Measurements from ENCODE around the gene EOLA2. TPM values are rescaled to one million over a fixed set of nuclear protein-coding genes. Genes with fewer than 3 reads are reported as not detected.
A peak's percentile ranks its signal among the peaks of the same experiment; 100 is the strongest.
"Not testable (repeated sequence)": the region's sequence is repeated elsewhere in the genome, so short reads cannot be mapped to it uniquely, and the experiment has no call there.

Gene EOLA2
- polyA plus RNA-seq, 1 experiment: 35.5 TPM

GRCh38 chrX:149903889-149904748 is 34.2 kb downstream of the EOLA2 start:
- peak; percentile 37; the same call in 1 of the 2 replicates for TF ChIP-seq CTCF (IDR thresholded peaks at IDR 0.05; ENCODE audit: low read depth, low read length)
- peak overlapping the region; percentile 27; the same call in 1 of the 2 replicates for H3K4me3 ChIP-seq (ENCODE audit: low read depth, low read length)
- CTCF ChIA-PET: interaction anchor here (1.5 kb wide), 1 partner anchor 34 kb away, joined by 6 read pairs; the partner anchor contains the start of gene EOLA2
- no peaks in the 10 kb centered on the region for H3K27me3 ChIP-seq (ENCODE audit: control insufficient read depth, insufficient read depth, low read length)
- no peak for DNase-seq (ENCODE audit: low read depth, low spot score)
- H3K9me3 ChIP-seq (ENCODE audit: control insufficient read depth, insufficient read depth, low read length): no peaks in the 10 kb centered on the region
- no peak overlapping the region for H3K27ac ChIP-seq (ENCODE audit: low read depth, low read length)
- POLR2A ChIA-PET: no interaction called here

GRCh38 chrX:149898554-149898953 is 39.7 kb downstream of the EOLA2 start:
- DNase-seq (ENCODE audit: low read depth, low spot score): no peak
- Histone ChIP-seq H3K4me3 (ENCODE audit: low read depth, low read length) (no peak overlapping the region), H3K27me3 (ENCODE audit: control insufficient read depth, insufficient read depth, low read length) (no peaks in the 10 kb centered on the region), H3K27ac (ENCODE audit: low read depth, low read length) (no peak overlapping the region), H3K9me3 (ENCODE audit: control insufficient read depth, insufficient read depth, low read length) (no peaks in the 10 kb centered on the region)
- ChIA-PET CTCF (no interaction called here), POLR2A (no interaction called here)
- TF ChIP-seq CTCF (IDR thresholded peaks at IDR 0.05; ENCODE audit: low read depth, low read length): no peak

- POLR2A ChIA-PET; DNase-seq (ENCODE audit: low read depth, low spot score); H3K27me3 ChIP-seq (ENCODE audit: control insufficient read depth, insufficient read depth, low read length); CTCF ChIA-PET; H3K27ac ChIP-seq (ENCODE audit: low read depth, low read length); H3K4me3 ChIP-seq (ENCODE audit: low read depth, low read length); H3K9me3 ChIP-seq (ENCODE audit: control insufficient read depth, insufficient read depth, low read length): not testable (repeated sequence)
These were observed 47.5 kb downstream of the EOLA2 start for GRCh38 chrX:149890828-149891227.

Other genes starting within 250 kb of the EOLA2 start
- gene MAGEA11, start 226.4 kb downstream of the EOLA2 start, polyA plus RNA-seq (2011; rRNA removed): not detected in 2 replicates
- gene HSFX1, start 164.4 kb downstream of the EOLA2 start, polyA plus RNA-seq (2011; rRNA removed): 0.21 and 0.37 TPM in 2 replicates
- gene MAGEA9, start 156.6 kb downstream of the EOLA2 start, polyA plus RNA-seq (2011; rRNA removed): not detected in 2 replicates
- not detected in 2 replicates for gene MAGEA8, start 57.3 kb downstream of the EOLA2 start, polyA plus RNA-seq (2011; rRNA removed)
- not detected in 2 replicates for gene HSFX4, start 8.9 kb downstream of the EOLA2 start, polyA plus RNA-seq (2011; rRNA removed)

Measured in AG04450 (cell line).